Measurements from ENCODE around the gene SEPTIN10.
"Not testable (repeated sequence)": the region's sequence is repeated elsewhere in the genome, so short reads cannot be mapped to it uniquely, and the experiment has no call there.

Gene SEPTIN10

DNA sequence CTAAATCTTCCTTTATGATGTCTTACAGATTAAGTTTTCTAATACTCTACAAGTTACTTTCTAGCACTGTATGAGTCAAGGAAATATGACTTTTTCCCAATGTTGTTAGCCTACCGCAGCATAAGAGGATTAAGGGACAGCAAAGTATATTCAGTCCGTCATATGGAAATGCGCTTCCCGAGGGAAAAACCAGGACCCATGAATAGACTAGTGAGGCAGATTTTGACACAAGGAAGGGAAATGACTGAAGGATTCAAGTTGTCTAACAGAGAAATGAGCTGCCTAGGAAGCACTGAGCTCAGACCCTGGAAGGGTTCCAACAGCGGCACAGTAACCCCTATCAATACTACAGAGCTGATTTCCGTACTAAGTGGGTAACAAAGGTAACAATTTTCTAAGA, 12.0 kb downstream of the SEPTIN10 start:
- no peak for DNase-seq

DNA sequence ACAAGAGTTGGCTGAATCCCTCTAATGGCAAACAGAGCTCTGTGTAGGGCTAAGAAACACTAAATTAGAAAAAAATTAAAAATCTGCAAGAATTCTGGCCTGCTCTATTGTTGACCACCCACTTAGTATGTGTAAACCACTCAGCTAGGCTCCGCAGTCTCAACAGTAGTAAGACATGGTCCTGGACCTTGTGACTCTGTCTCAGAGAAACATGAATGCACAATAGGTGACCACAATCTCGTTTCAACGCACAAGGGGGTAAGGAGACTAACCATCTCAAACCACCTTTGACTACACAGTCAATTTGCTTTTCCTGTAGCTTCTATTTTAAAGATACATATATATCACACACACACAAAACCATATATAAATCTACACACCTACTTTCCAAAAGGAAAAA, 16.5 kb downstream of the SEPTIN10 start:
- no peak for DNase-seq

DNA sequence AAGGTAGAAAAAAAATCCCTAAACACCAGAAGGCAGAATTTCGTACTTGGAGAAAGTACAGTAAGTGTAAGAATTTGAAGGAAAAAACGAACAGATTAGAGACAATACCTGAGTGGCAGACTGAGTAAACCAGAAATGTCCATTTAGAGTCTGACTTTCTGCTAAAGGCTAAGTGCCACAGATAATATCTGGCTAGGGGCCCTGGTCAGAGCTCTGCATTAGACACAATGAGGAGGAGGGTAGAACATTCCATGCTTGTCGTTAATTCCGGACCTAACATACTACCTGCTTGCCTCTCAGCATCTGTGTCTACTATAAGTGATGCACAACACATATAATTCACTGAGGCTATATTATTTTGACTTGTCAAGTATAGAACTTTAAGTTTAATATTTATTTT, 18.1 kb downstream of the SEPTIN10 start:
- no peak for DNase-seq

DNA sequence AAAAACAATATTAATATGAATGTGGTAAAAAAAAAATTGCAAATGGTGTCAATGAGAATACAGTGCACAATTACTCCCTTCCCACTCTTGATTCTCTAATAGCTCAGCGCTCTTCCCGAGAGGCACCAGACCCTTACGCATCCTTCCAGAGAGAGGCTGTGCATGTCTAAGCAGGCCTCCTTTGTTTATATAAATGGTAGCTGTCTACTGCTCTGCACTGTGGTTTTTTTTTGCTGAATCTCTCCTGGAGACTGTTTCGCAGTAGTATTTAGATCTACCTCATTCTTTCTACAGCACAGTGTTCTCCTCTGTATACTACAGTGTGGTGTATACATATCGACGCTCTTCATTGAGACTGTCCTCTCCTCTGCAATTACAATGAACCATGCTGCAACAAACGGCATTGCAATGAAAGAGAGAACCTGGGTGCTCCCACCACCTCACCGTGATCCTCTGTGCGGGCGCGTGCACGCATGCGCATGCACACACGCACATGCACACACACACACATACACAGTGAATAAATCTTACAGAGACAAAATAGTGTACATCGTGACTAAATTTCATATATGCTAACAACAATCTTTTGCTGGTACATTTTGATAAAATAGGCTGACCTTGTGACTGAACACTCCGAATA, 19.4 kb downstream of the SEPTIN10 start:
- DNase-seq = no peak

DNA sequence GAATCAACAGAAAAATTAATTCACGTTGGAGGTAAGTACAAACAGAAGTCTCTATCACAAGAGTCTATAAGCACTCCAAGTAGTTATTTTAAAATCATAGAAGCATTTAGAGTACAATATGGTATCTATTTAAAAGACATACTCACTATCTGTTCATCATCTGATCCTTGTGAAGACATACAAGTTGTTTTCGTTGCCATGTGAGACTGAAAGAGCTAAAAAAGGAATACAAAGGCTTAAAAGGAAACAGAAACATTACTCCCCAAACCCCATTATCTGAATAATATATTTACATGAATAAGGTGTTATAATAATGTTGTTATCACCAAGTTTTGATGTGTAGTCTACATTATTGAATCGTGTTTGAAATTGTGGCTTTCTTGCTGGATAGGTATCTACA, 20.9 kb downstream of the SEPTIN10 start:
- DNase-seq = no peak

DNA sequence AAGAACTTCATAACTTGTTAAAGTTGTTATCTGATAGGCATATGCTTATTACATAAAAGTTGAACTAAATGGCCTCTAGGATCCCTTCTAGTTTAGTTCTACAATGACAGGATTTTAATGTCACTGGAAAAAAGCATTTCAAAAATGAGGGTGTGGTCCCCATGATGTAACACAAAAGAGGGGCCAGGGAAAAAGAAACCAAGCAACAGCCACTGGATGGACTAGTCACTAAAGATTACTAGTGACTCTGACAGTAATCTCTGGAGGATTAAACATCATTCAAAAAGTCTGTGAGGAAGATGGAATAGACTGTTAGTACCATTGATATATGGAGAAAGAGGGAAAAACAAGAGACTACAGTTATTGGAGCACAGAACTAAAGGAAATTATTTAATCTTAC, 22.6 kb downstream of the SEPTIN10 start:
- no peak for DNase-seq

DNA sequence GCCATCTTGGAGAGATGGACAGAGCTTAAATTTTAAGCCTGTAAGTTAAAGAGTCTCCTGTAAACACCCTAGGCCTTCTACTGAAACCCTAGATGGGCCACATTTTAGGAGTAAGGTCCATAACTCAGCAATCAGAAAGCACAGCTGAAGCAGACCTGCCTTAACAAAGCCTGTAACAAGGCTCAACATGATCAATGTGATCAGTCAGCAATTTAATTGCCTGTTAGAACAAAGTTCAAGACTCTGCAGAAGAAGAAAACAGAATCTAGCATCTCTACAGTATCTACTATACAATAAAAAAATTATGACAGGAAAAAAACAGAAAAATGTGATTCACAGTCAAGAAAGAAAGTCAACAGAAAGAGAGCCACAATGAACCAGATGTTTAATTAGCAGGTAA, 27.1 kb downstream of the SEPTIN10 start:
- no peak for DNase-seq

DNA sequence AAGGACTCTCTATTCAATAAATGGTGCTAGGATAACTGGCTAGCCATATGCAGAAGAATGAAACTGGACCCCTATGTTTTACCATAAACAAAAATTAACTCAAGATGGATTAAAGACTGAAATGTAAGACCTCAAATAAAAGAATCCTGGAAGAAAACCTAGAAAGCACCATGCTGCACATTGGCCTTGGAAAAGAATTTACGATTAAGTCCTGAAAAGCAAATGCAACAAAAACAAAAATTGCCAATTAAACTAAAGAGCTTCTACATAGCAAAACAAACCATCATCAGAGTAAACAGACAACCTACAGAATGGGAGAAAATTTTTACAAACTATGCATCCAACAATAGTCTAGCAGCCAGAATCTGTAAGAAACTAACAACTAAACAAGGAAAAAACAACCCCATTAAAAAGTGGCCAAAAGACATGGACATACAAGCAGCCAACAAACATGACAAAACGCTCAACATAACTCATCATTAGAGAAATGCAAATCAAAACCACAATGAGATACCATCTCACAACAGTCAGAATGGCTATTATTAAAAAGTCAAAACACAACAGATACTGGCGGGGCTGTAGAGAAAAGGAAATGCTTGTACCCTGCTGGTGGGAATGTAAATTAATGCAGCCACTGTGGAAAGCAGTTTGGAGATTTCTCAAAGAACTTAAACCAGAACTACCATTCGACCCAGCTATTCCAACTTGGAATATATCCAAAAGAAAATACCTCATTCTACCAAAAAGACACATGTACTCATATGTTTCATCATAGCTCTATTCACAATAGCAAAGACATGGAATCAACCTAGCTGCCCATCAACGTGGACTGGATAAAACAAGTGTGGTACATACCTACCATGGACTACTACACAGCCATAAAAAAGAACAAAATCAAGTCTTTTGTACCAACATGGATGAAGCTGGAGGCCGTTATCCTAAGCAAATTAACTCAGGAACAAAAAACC, 30.6 kb downstream of the SEPTIN10 start:
- peak; percentile 1 for DNase-seq

DNA sequence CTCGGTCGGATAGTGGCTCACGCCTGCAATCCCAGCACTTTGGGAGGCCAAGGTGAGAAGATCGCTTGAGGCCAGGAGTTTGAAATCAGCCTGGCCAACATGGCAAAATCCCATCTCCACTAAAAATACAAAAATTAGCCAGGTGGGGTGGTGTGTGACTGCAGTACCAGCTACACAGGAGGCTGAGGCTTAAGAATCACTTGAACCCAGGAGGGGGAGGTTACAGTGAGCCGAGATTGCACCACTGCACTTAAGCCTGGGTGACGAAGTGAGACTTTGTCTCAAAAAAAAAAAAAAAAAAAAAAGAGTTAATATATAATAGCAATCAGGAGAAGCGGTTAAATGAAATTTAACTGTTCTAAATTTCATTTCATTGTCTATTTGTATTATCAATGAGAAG, 36.1 kb downstream of the SEPTIN10 start:
- DNase-seq = not testable (repeated sequence)

DNA sequence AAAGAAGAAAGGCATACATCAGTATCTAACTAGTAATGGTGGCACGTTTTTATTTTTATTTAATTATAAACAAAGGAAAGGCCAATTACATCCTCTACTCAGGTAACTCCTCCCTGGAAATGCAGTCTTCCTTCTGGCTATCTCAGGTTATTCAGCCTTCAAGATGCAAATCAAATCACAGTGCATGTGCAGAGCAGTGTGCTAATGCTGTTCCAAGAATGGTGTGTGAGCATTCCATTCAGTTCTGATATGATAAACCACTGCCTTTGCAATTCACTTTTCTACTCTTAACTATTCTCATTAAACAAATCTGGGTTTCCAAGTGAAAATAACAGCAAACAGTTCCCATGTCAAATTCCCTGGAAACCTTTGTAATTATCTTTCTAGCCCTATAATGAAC, 38.4 kb downstream of the SEPTIN10 start:
- no peak for DNase-seq

DNA sequence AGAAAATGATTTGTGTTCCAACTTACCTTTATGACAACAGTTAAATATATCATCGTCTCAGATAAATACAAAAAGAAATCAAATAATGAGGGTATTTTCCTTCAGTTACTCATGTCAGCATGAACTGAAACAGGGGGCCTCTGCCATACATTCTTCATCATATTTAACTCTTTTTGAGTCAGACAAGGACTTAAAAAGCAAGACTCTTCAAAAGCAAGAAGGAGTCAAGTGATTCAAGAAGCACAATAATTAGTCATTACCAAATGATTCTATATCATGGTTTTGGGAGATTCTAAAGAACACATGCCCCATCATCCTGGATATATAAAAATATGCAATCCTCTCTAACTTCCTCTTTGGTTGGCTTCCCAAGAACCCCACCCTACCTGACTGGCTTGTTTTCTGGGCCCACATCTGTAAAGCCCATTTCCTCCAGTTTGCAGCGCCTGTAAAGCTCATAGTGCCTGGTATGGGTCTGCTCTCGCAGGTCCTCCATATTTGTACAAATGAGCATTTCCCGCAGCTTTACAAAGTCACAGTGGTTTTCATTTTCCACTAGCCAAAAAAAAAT, 49.7 kb downstream of the SEPTIN10 start:
- no peak for DNase-seq

DNA sequence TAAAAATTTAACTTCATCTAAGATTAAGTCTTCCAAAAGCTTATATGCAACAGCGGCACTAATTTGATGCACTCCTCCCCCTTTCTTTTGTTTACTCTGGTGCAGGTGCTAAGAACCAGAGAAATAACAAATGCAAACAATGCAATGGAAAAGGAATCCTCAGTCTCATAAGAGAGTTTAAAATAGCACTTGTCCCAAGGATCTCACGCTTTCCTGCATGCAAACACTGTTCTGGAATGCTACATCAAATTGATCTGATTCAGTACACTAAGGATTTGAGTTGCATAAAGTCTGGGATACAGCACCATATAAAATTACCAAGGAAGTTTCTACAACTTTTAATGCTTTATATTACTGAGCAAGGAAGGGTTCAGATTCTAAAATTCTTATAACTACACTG, 50.5 kb downstream of the SEPTIN10 start:
- DNase-seq = no peak

DNA sequence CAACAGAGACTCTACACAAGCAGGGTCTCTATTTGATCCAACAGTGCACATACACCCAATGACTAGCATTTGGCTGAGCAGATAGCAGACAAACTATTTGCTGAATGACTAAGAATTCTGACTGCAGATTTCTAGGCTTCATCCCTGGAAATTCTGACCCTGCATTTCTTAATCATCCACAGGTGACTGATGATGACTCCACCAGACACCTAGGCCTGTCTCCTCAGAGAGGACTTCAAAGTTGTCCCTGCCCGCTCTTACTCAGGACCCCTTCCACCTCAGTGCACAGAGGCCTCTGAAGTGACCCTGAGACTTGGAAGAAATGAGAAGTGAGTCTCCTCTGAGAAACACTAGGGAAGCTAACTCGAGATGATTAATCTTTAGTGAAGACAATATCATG, 51.3 kb downstream of the SEPTIN10 start:
- DNase-seq = no peak

DNA sequence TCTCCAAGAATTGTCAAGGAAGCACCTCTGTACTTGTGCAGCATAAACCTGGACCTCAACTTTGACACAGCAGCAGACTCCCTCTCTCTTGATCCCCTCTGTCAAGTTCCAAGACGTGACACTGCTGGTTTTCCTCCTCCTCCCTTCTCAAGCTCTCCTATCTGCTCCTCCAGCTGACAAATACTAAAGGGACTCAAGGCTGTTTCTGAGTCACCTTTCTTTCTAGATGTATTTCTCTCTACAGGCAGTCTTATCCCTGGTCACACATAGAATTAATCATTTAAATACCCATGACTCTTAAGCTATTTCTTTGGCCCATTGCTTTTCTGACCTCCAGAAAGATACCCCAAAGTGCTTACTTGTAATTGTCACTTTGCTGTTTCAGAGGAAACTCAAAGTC, 53.5 kb downstream of the SEPTIN10 start:
- no peak for DNase-seq

DNA sequence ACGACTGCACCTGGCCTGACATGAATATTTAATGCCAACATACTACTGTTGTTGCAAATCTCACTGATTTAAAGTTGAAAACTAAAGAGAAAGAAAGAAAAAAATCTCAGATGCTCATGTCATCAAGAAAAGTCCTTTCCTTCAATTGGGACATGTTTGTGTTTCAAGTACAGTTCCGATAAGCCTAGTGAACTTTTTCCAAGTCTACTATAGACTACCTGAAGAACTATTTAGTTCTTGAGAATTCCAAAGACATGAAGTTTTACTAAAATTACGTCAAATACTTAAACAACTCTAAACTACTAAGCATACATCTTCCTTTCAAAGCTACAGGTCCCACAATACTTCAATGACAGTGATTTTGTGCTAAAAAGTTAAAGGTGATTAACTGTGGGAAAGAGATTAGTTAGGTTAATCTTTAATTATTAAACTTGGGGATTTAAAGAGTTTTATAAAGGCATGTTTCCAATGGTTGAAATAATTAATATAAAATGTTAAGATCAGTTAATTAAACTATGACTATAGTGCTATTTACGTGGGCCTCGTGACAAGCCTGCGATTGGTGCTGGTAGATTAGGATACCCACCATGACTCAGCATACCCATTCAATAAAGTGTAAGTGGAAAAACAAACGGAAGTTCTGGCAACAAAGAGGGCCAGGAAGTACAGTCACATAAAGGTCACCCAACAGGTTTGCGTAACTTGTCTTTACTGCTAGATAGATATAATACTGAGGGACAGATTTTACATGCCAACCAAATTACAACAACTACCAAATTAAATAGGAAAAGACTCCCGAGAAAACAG, 55.5 kb downstream of the SEPTIN10 start:
- peak; percentile 6 for DNase-seq

DNA sequence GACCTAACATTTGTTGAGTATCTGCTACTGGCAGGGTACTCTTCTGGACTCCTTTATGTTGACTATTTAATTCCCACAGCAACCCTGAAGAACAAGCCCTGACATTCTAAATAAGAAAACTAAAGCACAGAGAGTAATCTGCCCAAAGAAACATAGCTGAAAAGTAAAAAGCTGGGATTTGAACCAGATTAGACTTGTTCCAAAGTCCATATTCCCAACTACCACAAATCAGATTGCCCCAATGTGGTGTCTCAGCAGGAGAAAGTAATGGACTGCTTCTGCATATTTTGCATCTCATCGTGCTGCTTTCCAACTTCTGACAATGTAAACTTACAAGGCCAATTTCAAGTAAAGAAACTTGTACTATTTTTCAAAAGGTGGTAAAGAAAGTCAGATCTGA, 56.5 kb downstream of the SEPTIN10 start:
- DNase-seq = no peak

DNA sequence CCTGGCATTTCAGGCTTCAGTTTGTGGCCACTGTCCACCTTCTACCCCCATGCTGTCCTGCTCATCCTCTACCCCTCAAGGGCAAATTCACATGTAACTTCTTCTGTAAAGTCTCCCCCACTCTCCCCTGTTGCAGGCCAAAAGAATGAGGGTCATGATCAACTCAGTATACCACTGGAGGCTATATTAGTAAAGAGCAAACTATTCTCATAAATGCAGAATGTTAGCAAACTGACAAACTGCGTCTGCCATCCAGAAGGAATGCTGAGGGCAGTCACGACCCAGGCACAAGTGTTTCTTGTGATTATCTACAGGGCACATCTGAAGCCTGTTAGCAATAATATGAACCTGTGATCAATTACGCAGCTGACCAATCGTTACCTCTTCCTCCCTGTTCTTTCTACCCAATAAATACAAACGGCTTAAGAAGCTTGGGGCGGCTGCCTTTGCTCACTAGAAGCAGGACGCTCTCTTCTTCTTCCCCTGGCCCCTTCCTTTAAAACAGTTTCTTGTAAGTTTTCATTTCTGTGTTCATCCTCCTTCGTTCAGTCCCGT, 58.3 kb downstream of the SEPTIN10 start:
- no peak for DNase-seq

DNA sequence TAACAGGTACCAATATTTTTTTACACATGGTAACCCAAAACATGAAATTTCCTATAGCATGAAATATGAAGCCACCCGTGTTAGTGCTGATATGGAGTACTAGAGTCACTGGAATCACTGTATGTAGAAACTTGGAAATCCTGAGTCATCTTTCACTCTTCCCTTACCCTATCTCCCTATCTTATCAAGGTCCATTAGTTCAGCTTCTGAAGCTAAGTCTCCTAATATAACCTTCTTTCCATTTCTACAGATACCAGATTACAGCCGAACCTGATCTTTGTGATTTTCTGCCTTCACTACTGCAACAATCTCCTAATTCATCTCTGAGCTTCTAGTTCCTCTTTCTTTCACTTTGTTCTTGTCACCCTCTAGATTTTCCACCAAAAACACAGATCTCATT, 59.0 kb downstream of the SEPTIN10 start:
- no peak for DNase-seq

DNA sequence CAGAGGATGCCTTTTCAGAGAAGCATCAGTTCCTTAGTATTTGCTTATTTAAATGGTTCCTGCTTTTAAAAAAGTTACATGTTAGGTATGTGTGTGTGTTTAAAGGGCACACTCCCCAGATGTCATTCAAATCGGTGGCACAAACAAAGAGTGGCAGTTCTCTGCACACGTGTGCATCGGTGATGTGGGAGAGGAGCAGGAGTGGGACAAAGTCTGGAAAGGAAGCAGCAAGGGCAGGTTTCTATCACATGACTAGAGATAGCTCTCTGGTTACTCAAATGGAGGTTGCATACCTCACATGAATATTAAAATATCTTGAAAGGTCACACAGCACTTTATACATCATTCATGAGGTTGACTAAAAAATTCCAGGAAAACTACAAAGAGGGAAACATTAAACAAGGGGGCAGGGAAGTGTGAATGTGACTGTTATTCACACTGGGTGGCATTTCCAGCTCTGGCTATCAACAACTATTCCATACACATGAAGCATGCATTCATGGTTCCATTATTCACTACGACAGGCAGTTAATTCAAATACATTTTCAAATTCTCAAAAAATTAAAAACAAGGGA, 64.7 kb downstream of the SEPTIN10 start:
- DNase-seq = no peak

DNA sequence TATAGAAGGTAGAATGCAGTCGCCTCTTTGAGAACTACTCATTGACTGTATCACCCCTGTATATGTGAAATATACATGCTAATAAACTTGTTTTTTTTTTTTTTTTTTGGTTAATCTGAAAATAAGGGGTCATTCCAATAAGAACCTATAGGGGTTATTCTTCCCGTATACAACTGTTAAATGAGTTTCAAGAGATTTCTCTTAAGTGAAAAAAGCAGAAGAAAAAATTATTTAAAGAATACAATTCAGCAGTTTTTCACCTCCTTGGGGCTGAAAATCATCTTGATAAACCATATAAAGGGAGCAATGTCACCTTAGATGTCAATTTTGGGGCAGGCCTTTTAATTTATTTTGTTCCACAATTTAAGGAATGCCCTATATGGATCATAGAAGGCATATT, 66.5 kb downstream of the SEPTIN10 start:
- DNase-seq = no peak

DNA sequence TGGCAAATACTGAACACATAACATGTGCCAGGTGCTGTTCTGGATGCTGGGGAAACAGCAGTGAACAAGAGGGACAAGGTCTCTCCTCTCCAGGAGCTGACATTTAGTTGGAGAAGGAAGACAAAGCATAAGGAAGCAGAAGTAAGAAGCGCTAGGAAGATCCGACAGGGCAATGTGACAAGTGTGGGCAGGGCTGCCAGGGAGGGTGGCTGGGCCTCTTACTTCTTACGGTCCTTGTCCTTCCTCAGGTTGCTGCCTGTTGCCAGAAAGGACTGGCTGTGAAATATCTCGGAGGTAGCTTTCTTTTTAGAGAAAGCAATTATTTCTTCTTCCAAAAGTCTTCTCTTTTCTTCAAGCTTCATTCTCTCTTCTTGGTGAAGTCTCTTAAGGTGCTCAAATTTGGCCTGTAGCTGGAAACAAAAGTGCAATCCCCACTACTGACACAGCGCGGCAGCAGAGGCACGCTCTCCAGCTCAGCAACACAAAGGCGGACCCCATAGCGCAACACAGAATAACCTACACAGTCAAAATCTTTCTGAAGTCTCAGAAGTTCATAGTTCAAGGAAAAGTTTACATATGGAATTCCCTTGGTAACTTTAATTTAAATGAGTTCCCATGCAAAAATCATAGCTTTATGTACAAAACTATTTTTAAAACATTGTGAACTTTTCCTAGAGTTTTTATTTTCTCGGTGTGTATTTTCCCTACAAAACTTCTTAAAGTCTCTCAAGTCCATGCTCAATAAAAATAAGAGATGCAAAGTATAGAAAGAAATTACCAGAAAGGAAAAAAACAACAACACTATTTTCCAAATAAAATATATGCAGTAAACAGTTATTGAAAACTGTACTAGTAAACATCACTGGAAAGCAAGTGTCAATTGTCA, 67.7 kb downstream of the SEPTIN10 start:
- peak; percentile 69 for DNase-seq
